ENCODE results near the gene MYL6B. TPM values are rescaled to one million over a fixed set of nuclear protein-coding genes. Genes with fewer than 3 reads are reported as not detected.

MYL6B gene
- total RNA-seq, 3 donors from 2014 or later (not counting 1 experiment from before 2014, with no cell fraction given): 6.7 to 8.9 (median 7.4) TPM

DNA sequence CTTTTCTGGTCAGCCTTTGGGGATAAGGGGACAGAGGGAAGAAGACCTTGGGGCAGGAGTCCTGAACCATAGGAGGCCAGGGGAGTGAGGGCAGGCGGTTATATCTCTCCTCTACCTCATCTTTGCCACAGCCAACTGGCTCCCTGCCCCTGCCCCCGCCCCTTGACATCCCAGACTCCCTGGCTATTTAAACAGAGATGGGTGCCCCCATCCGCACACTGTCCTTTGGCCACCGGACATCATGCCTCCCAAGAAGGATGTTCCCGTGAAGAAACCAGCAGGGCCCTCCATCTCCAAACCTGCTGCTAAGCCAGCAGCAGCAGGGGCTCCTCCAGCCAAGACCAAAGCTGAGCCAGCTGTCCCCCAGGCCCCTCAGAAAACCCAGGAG is 1.3 kb downstream of the MYL6B start:
- peaks cover 22 to 46% of the 10 kb centered on the region in 2 donors for H3K4me1 Mint-ChIP-seq
- H3K4me1 ChIP-seq (ENCODE audit: control insufficient read depth, insufficient read depth, low read length): peaks cover 28% of the 10 kb centered on the region
- H3K27me3 Mint-ChIP-seq (ENCODE audit: low read depth in 2 of 2): no peaks in the 10 kb centered on the region
- H3K36me3 ChIP-seq (ENCODE audit: control insufficient read depth, insufficient read depth, low read length): no peaks in the 10 kb centered on the region
- WGBS (ENCODE audit: insufficient coverage): 93% methylated on average over 5 of the region's 5 CpGs
- H3K27ac ChIP-seq (ENCODE audit: low read length): no peak overlapping the region
- intact Hi-C loops (cut with micrococcal nuclease): loop anchor here (2.0 to 10.0 kb wide), 2 partner anchors 35 to 109 kb away; partner anchors contain the start of genes RPS26 and SMARCC2
- DNase-seq: no peak
- H3K27ac Mint-ChIP-seq: peak overlapping the region in 1 of 2 donors; percentile 99
- TF ChIP-seq, protein P1, sequence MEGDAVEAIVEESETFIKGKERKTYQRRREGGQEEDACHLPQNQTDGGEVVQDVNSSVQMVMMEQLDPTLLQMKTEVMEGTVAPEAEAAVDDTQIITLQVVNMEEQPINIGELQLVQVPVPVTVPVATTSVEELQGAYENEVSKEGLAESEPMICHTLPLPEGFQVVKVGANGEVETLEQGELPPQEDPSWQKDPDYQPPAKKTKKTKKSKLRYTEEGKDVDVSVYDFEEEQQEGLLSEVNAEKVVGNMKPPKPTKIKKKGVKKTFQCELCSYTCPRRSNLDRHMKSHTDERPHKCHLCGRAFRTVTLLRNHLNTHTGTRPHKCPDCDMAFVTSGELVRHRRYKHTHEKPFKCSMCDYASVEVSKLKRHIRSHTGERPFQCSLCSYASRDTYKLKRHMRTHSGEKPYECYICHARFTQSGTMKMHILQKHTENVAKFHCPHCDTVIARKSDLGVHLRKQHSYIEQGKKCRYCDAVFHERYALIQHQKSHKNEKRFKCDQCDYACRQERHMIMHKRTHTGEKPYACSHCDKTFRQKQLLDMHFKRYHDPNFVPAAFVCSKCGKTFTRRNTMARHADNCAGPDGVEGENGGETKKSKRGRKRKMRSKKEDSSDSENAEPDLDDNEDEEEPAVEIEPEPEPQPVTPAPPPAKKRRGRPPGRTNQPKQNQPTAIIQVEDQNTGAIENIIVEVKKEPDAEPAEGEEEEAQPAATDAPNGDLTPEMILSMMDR (IDR thresholded peaks at IDR 0.05): no peak
- H3K27me3 ChIP-seq (ENCODE audit: control insufficient read depth, insufficient read depth, low read length): no peaks in the 10 kb centered on the region
- ATAC-seq: no peak
- no peaks in the 10 kb centered on the region for H3K9me3 Mint-ChIP-seq
- no peaks in the 10 kb centered on the region for H3K36me3 Mint-ChIP-seq
- no peaks in the 10 kb centered on the region for H3K9me3 ChIP-seq (ENCODE audit: control insufficient read depth, insufficient read depth, low read length)
- peak overlapping the region; percentile 4 for H3K4me3 Mint-ChIP-seq
- no peak overlapping the region for H3K4me3 ChIP-seq (ENCODE audit: low read length)

DNA sequence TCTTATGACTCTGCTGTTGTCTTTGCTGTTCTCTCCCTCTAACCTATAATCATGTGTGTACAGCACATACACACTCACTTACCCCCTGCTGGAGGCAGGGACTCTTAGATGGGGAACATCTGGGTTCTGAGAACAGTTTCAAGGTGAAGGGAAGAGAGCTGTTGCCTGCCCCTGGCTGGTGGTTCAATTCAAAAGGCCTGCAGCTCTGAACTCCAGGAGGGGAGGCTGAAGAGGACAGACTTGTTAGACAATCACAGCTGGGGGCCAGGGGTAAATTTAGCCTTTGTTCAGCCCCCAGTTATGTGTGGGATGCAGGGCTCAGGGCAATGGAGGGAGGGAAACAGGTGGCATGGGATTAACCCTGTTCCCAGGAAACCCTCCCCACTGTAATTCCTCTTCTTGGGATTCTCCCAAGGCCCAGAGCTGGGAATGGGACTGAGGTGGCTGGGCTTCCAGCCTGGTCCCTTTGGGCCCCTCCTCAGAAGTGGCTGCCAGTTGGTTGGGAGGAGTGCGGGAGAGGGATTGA is 1.9 kb downstream of the MYL6B start:
- H3K27me3 Mint-ChIP-seq (ENCODE audit: low read depth in 2 of 2): no peaks in the 10 kb centered on the region
- peaks cover 29 to 52% of the 10 kb centered on the region in 2 donors for H3K4me1 Mint-ChIP-seq
- peak overlapping the region in 1 of 2 donors; percentile 99 for H3K27ac Mint-ChIP-seq
- Histone ChIP-seq H3K36me3 (ENCODE audit: control insufficient read depth, insufficient read depth, low read length) (peaks cover under 1% of the 10 kb centered on the region), H3K4me1 (ENCODE audit: control insufficient read depth, insufficient read depth, low read length) (peaks cover 34% of the 10 kb centered on the region), H3K9me3 (ENCODE audit: control insufficient read depth, insufficient read depth, low read length) (no peaks in the 10 kb centered on the region), H3K4me3 (ENCODE audit: low read length) (no peak overlapping the region), H3K27ac (ENCODE audit: low read length) (no peak overlapping the region), H3K27me3 (ENCODE audit: control insufficient read depth, insufficient read depth, low read length) (no peaks in the 10 kb centered on the region)
- H3K4me3 Mint-ChIP-seq: no peak overlapping the region
- DNase-seq (no peak), ATAC-seq (no peak)
- TF ChIP-seq, protein P1 (IDR thresholded peaks at IDR 0.05): no peak
- intact Hi-C loops (cut with micrococcal nuclease): loop anchor here (10.0 kb wide), 1 partner anchor 110 kb away; the partner anchor contains the start of gene RPS26
- H3K9me3 Mint-ChIP-seq: no peaks in the 10 kb centered on the region
- H3K36me3 Mint-ChIP-seq: no peaks in the 10 kb centered on the region
- WGBS (ENCODE audit: insufficient coverage): no CpG with 5 or more reads among the region's 1 CpG

DNA sequence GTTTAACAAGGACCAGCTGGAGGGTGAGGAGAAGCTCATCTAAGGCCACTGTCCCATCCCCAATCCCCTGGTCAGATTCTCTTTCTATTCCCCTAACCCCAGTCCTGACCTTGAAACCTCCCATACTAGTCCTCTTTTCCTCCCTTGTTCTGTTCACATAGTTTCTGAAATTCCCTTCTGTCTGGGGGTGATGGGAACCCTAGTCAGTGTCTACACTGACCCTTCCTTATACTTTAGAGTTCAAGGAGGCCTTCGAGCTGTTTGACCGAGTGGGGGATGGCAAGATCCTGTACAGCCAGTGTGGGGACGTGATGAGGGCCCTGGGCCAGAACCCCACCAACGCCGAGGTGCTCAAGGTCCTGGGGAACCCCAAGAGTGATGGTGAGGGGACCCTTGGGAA is 2.4 kb downstream of the MYL6B start:
- Histone ChIP-seq H3K9me3 (ENCODE audit: control insufficient read depth, insufficient read depth, low read length) (no peaks in the 10 kb centered on the region), H3K27me3 (ENCODE audit: control insufficient read depth, insufficient read depth, low read length) (no peaks in the 10 kb centered on the region), H3K36me3 (ENCODE audit: control insufficient read depth, insufficient read depth, low read length) (peaks cover 6% of the 10 kb centered on the region), H3K27ac (ENCODE audit: low read length) (no peak overlapping the region), H3K4me1 (ENCODE audit: control insufficient read depth, insufficient read depth, low read length) (peaks cover 40% of the 10 kb centered on the region), H3K4me3 (ENCODE audit: low read length) (no peak overlapping the region)
- Mint-ChIP-seq H3K27me3 (ENCODE audit: low read depth in 2 of 2) (no peaks in the 10 kb centered on the region), H3K9me3 (no peaks in the 10 kb centered on the region), H3K27ac (no peak overlapping the region), H3K4me3 (peak overlapping the region; percentile 42), H3K4me1 (peaks cover 34 to 57% of the 10 kb centered on the region in 2 donors), H3K36me3 (no peaks in the 10 kb centered on the region)
- no peak for DNase-seq
- 99% methylated on average over 5 of the region's 5 CpGs for WGBS (ENCODE audit: insufficient coverage)
- no peak for ATAC-seq
- TF ChIP-seq, protein P1 (IDR thresholded peaks at IDR 0.05): no peak
- intact Hi-C loops (cut with micrococcal nuclease): loop anchor here (10.0 kb wide), 1 partner anchor 110 kb away; the partner anchor contains the start of gene RPS26
